ENCODE measurements around the gene RIMS1.

Gene RIMS1

DNA sequence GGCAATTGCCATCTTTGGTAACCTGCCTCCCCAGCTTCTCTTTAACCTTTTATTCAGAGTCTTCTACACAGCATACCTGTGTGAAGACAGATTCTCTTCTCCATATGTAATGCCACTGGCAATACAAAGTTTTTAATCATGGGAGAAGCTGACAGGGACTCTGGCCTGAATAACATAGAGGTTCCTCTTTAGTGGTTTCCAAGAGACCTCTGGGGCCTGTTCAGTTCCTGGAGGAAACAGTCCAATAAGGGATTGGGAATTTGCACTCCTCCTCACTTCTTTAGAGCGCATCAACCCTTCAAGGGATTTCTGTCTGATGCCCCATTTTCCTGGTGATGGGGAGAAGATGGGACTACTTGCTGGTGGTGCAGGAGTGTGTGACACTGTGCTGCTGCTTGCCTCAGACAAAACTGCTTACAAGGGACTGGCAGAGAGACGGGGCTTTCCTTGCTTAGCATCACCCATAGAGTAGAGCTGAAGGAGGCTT is 1.4 kb downstream of the RIMS1 start (continued):
- TF ChIP-seq TSHZ2 (CRISPR knock-in tag; IDR thresholded peaks at IDR 0.05) (no peak), POU6F1 (CRISPR knock-in tag; IDR thresholded peaks at IDR 0.05; ENCODE audit: borderline replicate concordance, low read depth) (no peak), CREB5 (CRISPR knock-in tag; IDR thresholded peaks at IDR 0.05; ENCODE audit: low read depth) (no peak)

GRCh38 chr6:71888756-71889340 is 2.5 kb downstream of the RIMS1 start:
- no peak for ATAC-seq
- TF ChIP-seq ZFP30 (CRISPR knock-in tag; IDR thresholded peaks at IDR 0.05) (no peak), PPARA (CRISPR knock-in tag; IDR thresholded peaks at IDR 0.05; ENCODE audit: borderline replicate concordance) (no peak), ZFP3 (CRISPR knock-in tag; IDR thresholded peaks at IDR 0.05) (no peak), BACH2 (CRISPR knock-in tag; IDR thresholded peaks at IDR 0.05; ENCODE audit: borderline replicate concordance) (no peak), ZNF70 (CRISPR knock-in tag; IDR thresholded peaks at IDR 0.05) (no peak), OSR1 (CRISPR knock-in tag; IDR thresholded peaks at IDR 0.05) (no peak), TSHZ2 (CRISPR knock-in tag; IDR thresholded peaks at IDR 0.05) (no peak), TCF4 (CRISPR knock-in tag; IDR thresholded peaks at IDR 0.05; ENCODE audit: borderline replicate concordance) (no peak), GLIS3 (CRISPR knock-in tag; IDR thresholded peaks at IDR 0.05) (no peak), RARB (CRISPR knock-in tag; IDR thresholded peaks at IDR 0.05) (no peak), CREB5 (CRISPR knock-in tag; IDR thresholded peaks at IDR 0.05; ENCODE audit: low read depth) (no peak), ESRRG (CRISPR knock-in tag; IDR thresholded peaks at IDR 0.05) (no peak), ZNF8 (CRISPR knock-in tag; IDR thresholded peaks at IDR 0.05) (no peak), ARNTL (CRISPR knock-in tag; IDR thresholded peaks at IDR 0.05; ENCODE audit: borderline replicate concordance, low read depth) (no peak), POU6F1 (CRISPR knock-in tag; IDR thresholded peaks at IDR 0.05; ENCODE audit: borderline replicate concordance, low read depth) (no peak), ZNF565 (CRISPR knock-in tag; conservative IDR thresholded peaks at IDR 0.05; ENCODE audit: low read depth) (no peak), CSDC2 (CRISPR knock-in tag; IDR thresholded peaks at IDR 0.05) (no peak), TOX (CRISPR knock-in tag; IDR thresholded peaks at IDR 0.05; ENCODE audit: borderline replicate concordance) (no peak)
- TF ChIP-seq, protein P1, sequence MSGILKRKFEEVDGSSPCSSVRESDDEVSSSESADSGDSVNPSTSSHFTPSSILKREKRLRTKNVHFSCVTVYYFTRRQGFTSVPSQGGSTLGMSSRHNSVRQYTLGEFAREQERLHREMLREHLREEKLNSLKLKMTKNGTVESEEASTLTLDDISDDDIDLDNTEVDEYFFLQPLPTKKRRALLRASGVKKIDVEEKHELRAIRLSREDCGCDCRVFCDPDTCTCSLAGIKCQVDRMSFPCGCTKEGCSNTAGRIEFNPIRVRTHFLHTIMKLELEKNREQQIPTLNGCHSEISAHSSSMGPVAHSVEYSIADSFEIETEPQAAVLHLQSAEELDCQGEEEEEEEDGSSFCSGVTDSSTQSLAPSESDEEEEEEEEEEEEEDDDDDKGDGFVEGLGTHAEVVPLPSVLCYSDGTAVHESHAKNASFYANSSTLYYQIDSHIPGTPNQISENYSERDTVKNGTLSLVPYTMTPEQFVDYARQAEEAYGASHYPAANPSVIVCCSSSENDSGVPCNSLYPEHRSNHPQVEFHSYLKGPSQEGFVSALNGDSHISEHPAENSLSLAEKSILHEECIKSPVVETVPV (CRISPR knock-in tag; IDR thresholded peaks at IDR 0.05): no peak
